Measurements from ENCODE around the gene HEYL. TPM values are rescaled to one million over a fixed set of nuclear protein-coding genes. Genes with fewer than 3 reads are reported as not detected.

Gene HEYL
- 17.7 TPM for total RNA-seq
- long read RNA-seq, transcript HEYL-201 (5 exons, 3,661 nt) = major isoform, 28 of 82 reads
- long read RNA-seq, partial matches to known transcripts = 1 of 82 reads
- long read RNA-seq, other reads (novel, unspliced or antisense) = 53 of 82 reads

- H3K27ac ChIP-seq = peak within 1 kb of the TSS; percentile 82
- DNase-seq (peak; percentile 92), ATAC-seq (peak; percentile 97)
- H3K27me3 ChIP-seq = no peaks in the 10 kb centered on the region
- intact Hi-C loops (cut with DNase I) = no loop called here
- H3K4me3 ChIP-seq = peak within 1 kb of the TSS; percentile 61
- H3K36me3 ChIP-seq = no peaks in the 10 kb centered on the region
- H3K4me1 ChIP-seq = no peaks in the 10 kb centered on the region
- TF ChIP-seq CTCF (IDR thresholded peaks at IDR 0.05) = peak; percentile 49
- no peaks in the 10 kb centered on the region for H3K9me3 ChIP-seq
Measured at GRCh38 chr1:39639305-39640130, at the start of gene HEYL. Gene HEYL (minus strand): TSS chr1:39639643. CDS start chr1:39639625, 18 bp downstream.

GRCh38 chr1:39689214-39689613 is 49.8 kb upstream of the HEYL start:
- peaks cover 11% of the 10 kb centered on the region for H3K4me1 ChIP-seq
- no peaks in the 10 kb centered on the region for H3K36me3 ChIP-seq
- intact Hi-C loops (cut with DNase I) = no loop called here
- TF ChIP-seq CTCF (IDR thresholded peaks at IDR 0.05) = no peak
- H3K27ac ChIP-seq = no peak overlapping the region
- ATAC-seq (no peak), DNase-seq (no peak)
- H3K9me3 ChIP-seq = no peaks in the 10 kb centered on the region
- no peak overlapping the region for H3K4me3 ChIP-seq
- H3K27me3 ChIP-seq = peaks cover 48% of the 10 kb centered on the region

GRCh38 chr1:39688706-39689105 is 49.3 kb upstream of the HEYL start:
- H3K4me3 ChIP-seq = no peak overlapping the region
- no peaks in the 10 kb centered on the region for H3K36me3 ChIP-seq
- H3K9me3 ChIP-seq = no peaks in the 10 kb centered on the region
- H3K27me3 ChIP-seq = peaks cover 54% of the 10 kb centered on the region
- DNase-seq (no peak), ATAC-seq (no peak)
- intact Hi-C loops (cut with DNase I) = no loop called here
- TF ChIP-seq CTCF (IDR thresholded peaks at IDR 0.05) = no peak
- H3K27ac ChIP-seq = no peak overlapping the region
- H3K4me1 ChIP-seq = peaks cover 14% of the 10 kb centered on the region

- no peak for TF ChIP-seq CTCF (IDR thresholded peaks at IDR 0.05)
- no peak overlapping the region for H3K27ac ChIP-seq
- H3K36me3 ChIP-seq = no peaks in the 10 kb centered on the region
- no peaks in the 10 kb centered on the region for H3K9me3 ChIP-seq
- ATAC-seq (no peak), DNase-seq (no peak)
- H3K4me3 ChIP-seq = no peak overlapping the region
- intact Hi-C loops (cut with DNase I) = no loop called here
- H3K27me3 ChIP-seq = peaks cover 50% of the 10 kb centered on the region
- H3K4me1 ChIP-seq = peaks cover 13% of the 10 kb centered on the region
Measured at GRCh38 chr1:39687243-39687642, 47.8 kb upstream of the HEYL start.

- Histone ChIP-seq H3K9me3 (no peaks in the 10 kb centered on the region), H3K27ac (no peak overlapping the region), H3K4me1 (peaks cover 4% of the 10 kb centered on the region), H3K27me3 (peaks cover 29% of the 10 kb centered on the region), H3K36me3 (no peaks in the 10 kb centered on the region), H3K4me3 (no peak overlapping the region)
- intact Hi-C loops (cut with DNase I) = no loop called here
- ATAC-seq (no peak), DNase-seq (no peak)
- TF ChIP-seq CTCF (IDR thresholded peaks at IDR 0.05) = no peak
Measured at GRCh38 chr1:39685071-39685470, 45.6 kb upstream of the HEYL start.
